ENCODE measurements around the gene CAPN13.

The CAPN13 gene

DNA sequence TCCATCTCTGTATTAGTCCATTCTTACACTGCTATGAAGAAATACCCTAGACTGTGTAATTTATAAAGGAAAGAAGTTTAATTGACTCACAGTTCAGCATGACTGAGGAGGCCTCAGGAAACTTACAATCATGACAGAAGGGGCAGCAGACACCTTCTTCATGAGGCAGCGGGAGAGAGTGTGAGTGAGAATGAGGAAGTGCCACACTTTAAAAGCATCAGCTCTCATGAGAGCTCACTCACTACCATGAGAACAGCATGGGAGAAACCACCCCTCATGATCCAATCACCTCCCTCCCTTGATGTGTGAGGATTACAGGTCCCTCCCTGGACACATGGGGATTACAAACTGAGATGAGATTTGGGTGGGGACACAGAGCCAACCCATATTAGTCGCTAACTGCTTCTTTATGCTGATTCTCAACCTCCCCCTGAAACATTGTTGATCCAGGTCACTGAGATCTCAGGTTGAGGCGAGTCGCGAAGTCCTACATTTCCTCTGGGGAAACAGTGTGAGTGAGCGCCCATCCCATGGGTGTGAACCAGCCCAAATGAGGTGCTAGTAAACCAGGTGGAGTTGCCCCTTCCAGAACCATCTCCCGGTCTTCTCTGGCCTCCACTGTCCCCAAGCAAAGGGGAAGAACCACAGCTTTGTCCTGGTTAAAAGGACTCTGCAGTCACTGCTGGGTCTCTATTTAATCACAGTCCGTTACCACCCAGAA is 123.8 kb downstream of the CAPN13 start:
- DNase-seq (ENCODE audit: low read depth): no peak

- no peak for DNase-seq (ENCODE audit: low read depth)
Observed at GRCh38 chr2:30681022-30681421, 126.2 kb downstream of the CAPN13 start.

DNA sequence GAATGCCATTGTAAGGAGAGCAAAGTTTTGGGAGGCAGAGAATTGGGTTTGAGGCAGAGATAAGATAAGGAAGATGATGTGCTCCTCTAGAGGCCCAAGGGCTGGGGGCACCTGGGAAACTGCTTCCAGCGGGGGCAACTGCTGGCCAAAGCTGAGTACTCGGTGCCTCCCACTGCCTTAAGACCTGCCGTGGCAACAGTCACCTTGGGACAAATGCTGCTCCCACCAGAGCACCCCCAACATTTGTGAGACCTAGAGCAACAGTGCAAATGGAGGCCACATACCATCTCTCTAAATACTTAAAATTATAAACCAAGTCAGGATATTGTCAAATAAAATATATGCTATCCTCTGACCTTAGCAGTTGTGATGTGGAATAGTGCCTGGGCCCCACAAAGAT is 127.1 kb downstream of the CAPN13 start:
- no peak for DNase-seq (ENCODE audit: low read depth)

- DNase-seq (ENCODE audit: low read depth): peak; percentile 47
Observed at GRCh38 chr2:30679426-30680088, 127.7 kb downstream of the CAPN13 start.

DNA sequence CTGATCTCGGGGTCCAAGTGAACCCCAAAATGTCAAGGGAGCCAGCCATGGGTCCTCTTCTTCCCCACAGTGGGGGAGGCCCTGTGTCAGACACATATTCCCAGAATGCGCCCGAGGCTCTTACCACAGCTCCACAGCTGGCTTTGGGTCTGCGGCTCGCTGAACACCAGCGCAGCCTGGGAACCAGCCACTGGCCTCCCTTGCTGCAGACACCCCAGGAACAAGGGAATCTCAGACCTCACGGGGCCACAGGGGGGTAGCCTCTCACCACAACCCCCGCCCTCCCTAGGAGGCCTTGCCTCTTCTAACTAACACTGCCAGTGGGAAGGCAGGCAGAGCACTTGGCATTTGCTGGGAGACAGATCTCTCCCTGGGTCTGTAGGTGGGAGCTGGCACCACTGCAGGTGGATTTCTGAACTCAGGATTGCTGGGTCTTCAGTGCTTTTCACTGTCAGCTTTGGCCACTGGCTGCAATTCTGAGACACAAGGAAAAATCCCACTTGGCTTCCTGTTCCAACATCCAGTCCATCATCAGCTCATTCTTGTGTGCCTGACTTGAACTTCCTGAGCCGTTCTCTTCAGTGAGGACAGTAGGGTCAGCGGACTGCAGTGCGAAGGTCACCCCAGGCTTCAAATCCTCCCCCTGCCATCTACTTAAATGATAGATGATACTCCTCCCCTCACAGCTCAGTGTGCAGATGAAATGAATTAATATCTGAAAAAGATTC is 128.7 kb downstream of the CAPN13 start:
- no peak for DNase-seq (ENCODE audit: low read depth)

DNA sequence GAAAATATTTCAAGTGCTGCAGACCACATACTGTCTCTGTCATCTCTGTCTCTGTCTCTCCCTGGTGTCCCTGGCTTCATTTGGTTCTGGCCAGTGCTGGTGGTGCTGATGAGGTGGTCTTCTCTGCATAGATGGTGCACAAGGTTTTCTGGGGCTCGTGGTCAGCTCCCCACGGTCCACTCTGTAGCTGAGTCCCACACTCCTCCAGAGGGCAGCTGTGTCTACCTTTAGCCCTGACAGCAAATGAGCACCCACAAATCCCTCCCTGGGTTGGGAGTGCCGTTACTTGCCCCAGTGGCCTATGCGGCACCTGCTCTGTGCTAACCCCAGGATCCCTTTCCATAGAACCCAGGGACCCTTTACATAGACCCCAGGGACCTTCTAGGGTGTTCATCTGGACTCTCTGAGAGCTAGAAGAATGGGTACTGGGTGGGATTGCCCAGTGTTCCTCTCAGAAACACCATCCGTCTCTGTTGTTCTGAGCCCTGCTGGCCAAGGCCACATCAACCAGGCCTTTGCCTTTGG is 129.3 kb downstream of the CAPN13 start:
- no peak for DNase-seq (ENCODE audit: low read depth)

DNA sequence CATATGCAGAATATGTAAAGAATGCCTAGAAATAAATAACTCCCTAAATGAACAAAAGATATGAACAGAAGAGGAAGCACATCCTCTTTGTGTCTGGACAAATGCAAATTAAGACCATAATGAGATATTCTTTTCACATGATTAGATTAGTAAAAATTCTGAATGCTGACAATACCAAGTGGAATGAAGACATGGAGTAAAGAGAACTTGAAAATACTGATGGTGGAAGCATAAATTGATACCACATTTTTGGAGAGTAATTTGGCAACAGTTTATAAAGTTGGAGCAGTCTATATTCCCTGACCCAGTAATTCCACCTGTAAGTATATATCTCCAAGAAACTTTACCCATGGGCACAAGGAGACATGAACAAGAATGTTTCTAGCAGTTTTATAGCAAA is 130.0 kb downstream of the CAPN13 start:
- DNase-seq (ENCODE audit: low read depth): no peak

DNA sequence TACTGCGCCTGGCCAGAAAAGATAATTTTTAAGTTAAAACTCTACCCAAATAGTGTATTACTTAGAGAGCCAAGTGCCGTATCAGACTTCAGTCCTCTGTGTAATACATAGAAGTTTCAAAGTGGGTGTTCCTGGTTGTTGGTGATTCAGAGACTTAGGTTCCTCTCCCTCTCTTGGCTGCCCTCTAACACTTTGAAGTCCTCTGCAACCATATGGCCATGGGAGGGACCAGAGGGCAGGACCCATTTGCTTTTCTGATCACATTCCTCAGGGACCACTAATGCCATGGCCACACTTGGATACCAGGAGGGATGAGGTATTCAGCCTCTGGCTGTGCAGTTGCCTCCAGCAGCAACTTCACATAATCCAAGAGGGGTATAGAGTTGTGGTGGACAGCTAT is 131.5 kb downstream of the CAPN13 start:
- no peak for DNase-seq (ENCODE audit: low read depth)

DNA sequence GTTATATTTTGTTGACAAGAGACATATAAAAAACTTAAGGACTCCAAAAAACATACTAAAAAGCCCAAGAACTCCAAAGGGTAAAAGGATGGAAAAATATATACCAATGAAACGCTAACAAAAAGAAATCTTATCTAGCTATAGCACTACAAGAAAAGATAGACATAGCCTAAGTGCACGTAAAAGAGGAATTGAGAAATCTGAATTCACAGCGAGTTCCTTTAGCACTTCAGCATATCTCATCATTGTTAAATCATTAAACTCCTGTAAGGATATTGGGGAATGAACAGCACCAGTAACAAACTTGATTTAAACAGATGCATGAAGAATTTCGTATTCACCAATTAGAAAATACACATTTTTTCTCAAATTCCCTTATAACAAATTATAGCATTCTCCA is 134.1 kb downstream of the CAPN13 start:
- DNase-seq (ENCODE audit: low read depth): no peak

Measured in GM04503 (cell line).